BLaER1 treated with 17β-estradiol and CSF1 and Interleukin-3, amounts not matched to agents 10 nM and 100 nM (cell line): ENCODE data around the gene WWC2.

Experiments used
- H3K27ac ChIP-seq, 11 experiments: shearing (Covaris generic); formaldehyde crosslinking; 2 replicates each; pipeline ENCODE4 v1.8.1; 2022
- H3K27me3 ChIP-seq, 11 experiments: shearing (Covaris generic); formaldehyde crosslinking; 2 replicates each; pipeline ENCODE4 v1.8.1; 2022
- H3K36me3 ChIP-seq, 11 experiments: shearing (Covaris generic); formaldehyde crosslinking; 2 replicates each; pipeline ENCODE4 v1.8.1; 2022
- H3K4me1 ChIP-seq, 10 experiments: shearing (Covaris generic); formaldehyde crosslinking; 2 replicates each; pipeline ENCODE4 v1.8.1; 2022
- H3K4me2 ChIP-seq, 11 experiments: shearing (Covaris generic); formaldehyde crosslinking; 2 replicates each; pipeline ENCODE4 v1.8.1; 2022
- H3K4me3 ChIP-seq, 10 experiments: shearing (Covaris generic); formaldehyde crosslinking; 2 replicates each; pipeline ENCODE4 v1.8.1; 2022
- H3K9ac ChIP-seq, 11 experiments: shearing (Covaris generic); formaldehyde crosslinking; 2 replicates each; pipeline ENCODE4 v1.8.1; 2022
- H3K9me3 ChIP-seq, 11 experiments: shearing (Covaris generic); formaldehyde crosslinking; replicated peaks in 1 of 11; 2 replicates each; pipeline ENCODE4 v1.8.1; 2022
- H4K20me1 ChIP-seq, 11 experiments: shearing (Covaris generic); formaldehyde crosslinking; 2 replicates each; pipeline ENCODE4 v1.8.1; 2022
- Cebpa-rat ChIP-seq, 11 experiments: shearing (Covaris generic); IDR thresholded peaks; 2 replicates each; pipeline ENCODE4 v1.8.1; 2022

Gene WWC2

GRCh38 chr4:183252959-183253358 lies 153.9 kb downstream of the WWC2 start:
- no peak for TF ChIP-seq Cebpa-rat (IDR thresholded peaks at IDR 0.05)
- H3K27me3 ChIP-seq: no peaks in the 10 kb centered on the region
- no peak overlapping the region for H3K4me3 ChIP-seq
- H3K9ac ChIP-seq: no peak overlapping the region
- H3K4me2 ChIP-seq: no peak overlapping the region
- H3K9me3 ChIP-seq: no peaks in the 10 kb centered on the region
- peaks cover 0 to 50% (median 0%) of the 10 kb centered on the region in 11 experiments; a peak in 8 of 22 replicates for H3K36me3 ChIP-seq
- H3K27ac ChIP-seq: no peak overlapping the region
- H3K4me1 ChIP-seq: 0 out of 20 replicates have a peak, but pooled peaks cover 0 to 5% (median 0%) of the 10 kb centered on the region in 10 experiments
- H4K20me1 ChIP-seq: no peaks in the 10 kb centered on the region

GRCh38 chr4:183253451-183253850 lies 154.4 kb downstream of the WWC2 start:
- no peak for TF ChIP-seq Cebpa-rat (IDR thresholded peaks at IDR 0.05)
- Histone ChIP-seq H3K36me3 (peaks cover 0 to 48% (median 0%) of the 10 kb centered on the region in 11 experiments; a peak in 8 of 22 replicates), H3K4me2 (no peak overlapping the region), H3K9ac (no peak overlapping the region), H3K9me3 (no peaks in the 10 kb centered on the region), H3K4me3 (no peak overlapping the region), H3K4me1 (0 out of 20 replicates have a peak, but pooled peaks cover 0 to 5% (median 0%) of the 10 kb centered on the region in 10 experiments), H3K27me3 (no peaks in the 10 kb centered on the region), H4K20me1 (no peaks in the 10 kb centered on the region), H3K27ac (no peak overlapping the region)

- Histone ChIP-seq H3K4me3 (no peak overlapping the region), H4K20me1 (no peaks in the 10 kb centered on the region), H3K4me2 (no peak overlapping the region), H3K27ac (no peak overlapping the region), H3K36me3 (peaks cover 0 to 46% (median 0%) of the 10 kb centered on the region in 11 experiments; a peak in 8 of 22 replicates), H3K9me3 (no peaks in the 10 kb centered on the region), H3K9ac (no peak overlapping the region), H3K4me1 (0 out of 20 replicates have a peak, but pooled peaks cover 0 to 5% (median 0%) of the 10 kb centered on the region in 10 experiments), H3K27me3 (no peaks in the 10 kb centered on the region)
- TF ChIP-seq Cebpa-rat (IDR thresholded peaks at IDR 0.05): no peak
These were observed 155.1 kb downstream of the WWC2 start for GRCh38 chr4:183254162-183254561.

- Histone ChIP-seq H3K4me3 (no peak overlapping the region), H3K36me3 (peaks cover 0 to 59% (median 3%) of the 10 kb centered on the region in 11 experiments; a peak in 11 of 22 replicates), H3K4me1 (0 out of 20 replicates have a peak, but pooled peaks cover 0 to 5% (median 0%) of the 10 kb centered on the region in 10 experiments), H4K20me1 (no peaks in the 10 kb centered on the region), H3K9ac (no peak overlapping the region), H3K9me3 (no peaks in the 10 kb centered on the region), H3K4me2 (no peak overlapping the region), H3K27ac (no peak overlapping the region), H3K27me3 (no peaks in the 10 kb centered on the region)
- no peak for TF ChIP-seq Cebpa-rat (IDR thresholded peaks at IDR 0.05)
These were observed 156.4 kb downstream of the WWC2 start for GRCh38 chr4:183255487-183255886.

- Histone ChIP-seq H3K4me1 (0 out of 20 replicates have a peak, but pooled peaks cover 0 to 5% (median 0%) of the 10 kb centered on the region in 10 experiments), H3K4me2 (no peak overlapping the region), H3K27ac (no peak overlapping the region), H4K20me1 (no peaks in the 10 kb centered on the region), H3K4me3 (no peak overlapping the region), H3K9me3 (no peaks in the 10 kb centered on the region), H3K9ac (no peak overlapping the region), H3K27me3 (no peaks in the 10 kb centered on the region), H3K36me3 (peaks cover 0 to 67% (median 12%) of the 10 kb centered on the region in 11 experiments; a peak in 18 of 22 replicates)
- TF ChIP-seq Cebpa-rat (IDR thresholded peaks at IDR 0.05): no peak
These were observed 157.3 kb downstream of the WWC2 start for GRCh38 chr4:183256343-183256742.

GRCh38 chr4:183256756-183257385 lies 157.8 kb downstream of the WWC2 start:
- TF ChIP-seq Cebpa-rat (IDR thresholded peaks at IDR 0.05): no peak
- H3K9ac ChIP-seq: no peak overlapping the region
- no peak overlapping the region for H3K4me3 ChIP-seq
- H3K36me3 ChIP-seq: peaks cover 0 to 66% (median 14%) of the 10 kb centered on the region in 11 experiments; a peak in 18 of 22 replicates
- H3K9me3 ChIP-seq: no peaks in the 10 kb centered on the region
- H3K27ac ChIP-seq: no peak overlapping the region
- H3K4me2 ChIP-seq: no peak overlapping the region
- no peaks in the 10 kb centered on the region for H3K27me3 ChIP-seq
- no peaks in the 10 kb centered on the region for H4K20me1 ChIP-seq
- peaks cover 0 to 5% (median 0%) of the 10 kb centered on the region in 10 experiments; a peak in 1 of 20 replicates for H3K4me1 ChIP-seq

GRCh38 chr4:183257808-183258207 lies 158.8 kb downstream of the WWC2 start:
- H3K4me3 ChIP-seq: no peak overlapping the region
- peaks cover 0 to 57% (median 14%) of the 10 kb centered on the region in 11 experiments; a peak in 18 of 22 replicates for H3K36me3 ChIP-seq
- TF ChIP-seq Cebpa-rat (IDR thresholded peaks at IDR 0.05): no peak
- H3K27ac ChIP-seq: no peak overlapping the region
- H3K4me2 ChIP-seq: no peak overlapping the region
- H3K9ac ChIP-seq: no peak overlapping the region
- no peaks in the 10 kb centered on the region for H4K20me1 ChIP-seq
- H3K4me1 ChIP-seq: peaks cover 0 to 10% (median 0%) of the 10 kb centered on the region in 10 experiments; a peak in 8 of 20 replicates
- H3K27me3 ChIP-seq: no peaks in the 10 kb centered on the region
- no peaks in the 10 kb centered on the region for H3K9me3 ChIP-seq

GRCh38 chr4:183260491-183261151 lies 161.6 kb downstream of the WWC2 start:
- TF ChIP-seq Cebpa-rat (IDR thresholded peaks at IDR 0.05): no peak
- Histone ChIP-seq H3K4me2 (no peak overlapping the region), H3K4me1 (peaks cover 0 to 10% (median 0%) of the 10 kb centered on the region in 10 experiments; a peak in 8 of 20 replicates), H3K9me3 (no peaks in the 10 kb centered on the region), H3K4me3 (no peak overlapping the region), H4K20me1 (no peaks in the 10 kb centered on the region), H3K36me3 (peaks cover 0 to 41% (median 13%) of the 10 kb centered on the region in 11 experiments; a peak in 18 of 22 replicates), H3K9ac (no peak overlapping the region; a peak in 1 of 22 replicates), H3K27ac (no peak overlapping the region), H3K27me3 (no peaks in the 10 kb centered on the region)
